ENCODE results near the gene PTPA. TPM values are rescaled to one million over a fixed set of nuclear protein-coding genes. Genes with fewer than 3 reads are reported as not detected.

The PTPA gene
- total RNA-seq, 1 donor from 2014 or later: 143 TPM

- TF ChIP-seq CTCF (IDR thresholded peaks at IDR 0.05): peak; percentile 57
- Mint-ChIP-seq H3K9me3 (ENCODE audit: low read depth) (no peaks in the 10 kb centered on the region), H3K27ac (ENCODE audit: unreplicated experiment) (peak overlapping the region; percentile 98), H3K4me1 (ENCODE audit: low read depth) (peaks cover 27% of the 10 kb centered on the region), H3K4me3 (ENCODE audit: unreplicated experiment) (peak overlapping the region; percentile 86), H3K36me3 (ENCODE audit: low read depth) (peaks cover 5% of the 10 kb centered on the region), H3K27me3 (ENCODE audit: low read depth) (no peaks in the 10 kb centered on the region)
- no peak for DNase-seq (ENCODE audit: low spot score)
Measured at GRCh38 chr9:129174724-129175514, 63.7 kb downstream of the PTPA start.

GRCh38 chr9:129175515-129175824, 64.3 kb downstream of the PTPA start:
- TF ChIP-seq CTCF (IDR thresholded peaks at IDR 0.05): no peak
- Mint-ChIP-seq H3K36me3 (ENCODE audit: low read depth) (peaks cover 5% of the 10 kb centered on the region), H3K4me3 (ENCODE audit: unreplicated experiment) (peak overlapping the region; percentile 86), H3K27me3 (ENCODE audit: low read depth) (no peaks in the 10 kb centered on the region), H3K9me3 (ENCODE audit: low read depth) (no peaks in the 10 kb centered on the region), H3K27ac (ENCODE audit: unreplicated experiment) (peak overlapping the region; percentile 98), H3K4me1 (ENCODE audit: low read depth) (peaks cover 21% of the 10 kb centered on the region)
- DNase-seq (ENCODE audit: low spot score): no peak

GRCh38 chr9:129175825-129176633, 64.8 kb downstream of the PTPA start:
- Mint-ChIP-seq H3K9me3 (ENCODE audit: low read depth) (no peaks in the 10 kb centered on the region), H3K4me3 (ENCODE audit: unreplicated experiment) (peak overlapping the region; percentile 86), H3K27me3 (ENCODE audit: low read depth) (no peaks in the 10 kb centered on the region), H3K4me1 (ENCODE audit: low read depth) (peaks cover 18% of the 10 kb centered on the region), H3K27ac (ENCODE audit: unreplicated experiment) (peak overlapping the region; percentile 98), H3K36me3 (ENCODE audit: low read depth) (peaks cover 5% of the 10 kb centered on the region)
- DNase-seq (ENCODE audit: low spot score): no peak
- no peak for TF ChIP-seq CTCF (IDR thresholded peaks at IDR 0.05)

GRCh38 chr9:129176701-129177442, 65.7 kb downstream of the PTPA start:
- Mint-ChIP-seq H3K27me3 (ENCODE audit: low read depth) (no peaks in the 10 kb centered on the region), H3K36me3 (ENCODE audit: low read depth) (peaks cover 5% of the 10 kb centered on the region), H3K27ac (ENCODE audit: unreplicated experiment) (peak overlapping the region; percentile 98), H3K4me3 (ENCODE audit: unreplicated experiment) (peak overlapping the region; percentile 86), H3K4me1 (ENCODE audit: low read depth) (peaks cover 18% of the 10 kb centered on the region), H3K9me3 (ENCODE audit: low read depth) (no peaks in the 10 kb centered on the region)
- DNase-seq (ENCODE audit: low spot score): no peak
- TF ChIP-seq CTCF (IDR thresholded peaks at IDR 0.05): no peak

GRCh38 chr9:129177443-129177790, 66.2 kb downstream of the PTPA start:
- H3K4me3 Mint-ChIP-seq (ENCODE audit: unreplicated experiment): peak overlapping the region; percentile 95
- no peak for DNase-seq (ENCODE audit: low spot score)
- peaks cover 5% of the 10 kb centered on the region for H3K36me3 Mint-ChIP-seq (ENCODE audit: low read depth)
- no peaks in the 10 kb centered on the region for H3K27me3 Mint-ChIP-seq (ENCODE audit: low read depth)
- H3K9me3 Mint-ChIP-seq (ENCODE audit: low read depth): no peaks in the 10 kb centered on the region
- no peak for TF ChIP-seq CTCF (IDR thresholded peaks at IDR 0.05)
- no peak overlapping the region for H3K27ac Mint-ChIP-seq (ENCODE audit: unreplicated experiment)
- peaks cover 18% of the 10 kb centered on the region for H3K4me1 Mint-ChIP-seq (ENCODE audit: low read depth)

All from chondrocyte (in vitro differentiated cells).